Osteocyte (in vitro differentiated cells): ENCODE data around the gene NT5C2. TPM values are rescaled to one million over a fixed set of nuclear protein-coding genes. Genes with fewer than 3 reads are reported as not detected.
A peak's percentile ranks its signal among the peaks of the same experiment; 100 is the strongest.
"Not testable (repeated sequence)": the region's sequence is repeated elsewhere in the genome, so short reads cannot be mapped to it uniquely, and the experiment has no call there.

Experiments used
- DNase-seq: peaks from one replicate; pipeline ENCODE4 v3.0.0; 2021; ENCODE audit warnings: mixed read lengths; ENCODE audit not compliant: unreplicated experiment; ENCODE audit errors: extremely low spot score
- H3K27ac Mint-ChIP-seq: one replicate; pipeline ENCODE4 v1.8.0; 2021; ENCODE audit warnings: mild to moderate bottlenecking, mixed read lengths; ENCODE audit not compliant: unreplicated experiment
- H3K27me3 Mint-ChIP-seq: one replicate; pipeline ENCODE4 v1.8.0; 2021; ENCODE audit warnings: mixed read lengths; ENCODE audit not compliant: unreplicated experiment
- H3K36me3 Mint-ChIP-seq: one replicate; pipeline ENCODE4 v1.8.0; 2021; ENCODE audit warnings: mixed read lengths; ENCODE audit not compliant: unreplicated experiment
- H3K4me1 Mint-ChIP-seq: one replicate; pipeline ENCODE4 v1.8.0; 2021; ENCODE audit warnings: mixed read lengths; ENCODE audit not compliant: unreplicated experiment
- H3K4me3 Mint-ChIP-seq: one replicate; pipeline ENCODE4 v1.8.0; 2021; ENCODE audit warnings: mild to moderate bottlenecking, moderate library complexity, mixed read lengths; ENCODE audit not compliant: unreplicated experiment
- H3K9me3 Mint-ChIP-seq: one replicate; pipeline ENCODE4 v1.8.0; 2021; ENCODE audit warnings: mixed read lengths; ENCODE audit not compliant: unreplicated experiment
- CTCF ChIP-seq: fragments of 200-600 bp; sonication (generic); IDR thresholded peaks from 2 replicates; pipeline ENCODE4 v1.5.0; 2021; ENCODE audit warnings: antibody characterized with exemption, mild to moderate bottlenecking, moderate library complexity
- total RNA-seq: library from RNA; stranded (reverse); gene quantifications from 2 replicates; pipeline ENCODE4 v1.2.1, GENCODE V29; 2021

The NT5C2 gene
- total RNA-seq, 1 donor from 2014 or later = 64.0 TPM

GRCh38 chr10:103140469-103140868 lies 52.6 kb downstream of the NT5C2 start:
- Mint-ChIP-seq H3K4me3 (no peak overlapping the region), H3K36me3 (peaks cover 27% of the 10 kb centered on the region), H3K9me3 (no peaks in the 10 kb centered on the region), H3K27ac (no peak overlapping the region), H3K4me1 (peaks cover 24% of the 10 kb centered on the region), H3K27me3 (no peaks in the 10 kb centered on the region)
- DNase-seq = no peak
- no peak for TF ChIP-seq CTCF

- Mint-ChIP-seq H3K36me3 (peaks cover 29% of the 10 kb centered on the region), H3K27ac (peak overlapping the region; percentile 25), H3K4me3 (no peak overlapping the region), H3K4me1 (peaks cover 18% of the 10 kb centered on the region), H3K27me3 (no peaks in the 10 kb centered on the region), H3K9me3 (no peaks in the 10 kb centered on the region)
- no peak for TF ChIP-seq CTCF
- DNase-seq = no peak
Observed at GRCh38 chr10:103139803-103140202, 53.3 kb downstream of the NT5C2 start.

- not testable (repeated sequence) for H3K27ac Mint-ChIP-seq, DNase-seq, H3K9me3 Mint-ChIP-seq, H3K4me3 Mint-ChIP-seq, H3K27me3 Mint-ChIP-seq, H3K4me1 Mint-ChIP-seq
- H3K36me3 Mint-ChIP-seq = peaks cover 53% of the 10 kb centered on the region
Observed at GRCh38 chr10:103135168-103135567, 57.9 kb downstream of the NT5C2 start.

GRCh38 chr10:103130910-103131309 lies 62.2 kb downstream of the NT5C2 start:
- TF ChIP-seq CTCF = no peak
- no peaks in the 10 kb centered on the region for H3K9me3 Mint-ChIP-seq
- peaks cover 34% of the 10 kb centered on the region for H3K36me3 Mint-ChIP-seq
- no peak for DNase-seq
- H3K27ac Mint-ChIP-seq = peak overlapping the region; percentile 15
- H3K4me1 Mint-ChIP-seq = peaks cover 8% of the 10 kb centered on the region
- no peak overlapping the region for H3K4me3 Mint-ChIP-seq
- H3K27me3 Mint-ChIP-seq = no peaks in the 10 kb centered on the region

- not testable (repeated sequence) for H3K4me3 Mint-ChIP-seq, H3K27me3 Mint-ChIP-seq, H3K4me1 Mint-ChIP-seq, H3K9me3 Mint-ChIP-seq, H3K27ac Mint-ChIP-seq, DNase-seq
- H3K36me3 Mint-ChIP-seq = peaks cover 39% of the 10 kb centered on the region
Observed at GRCh38 chr10:103130180-103130579, 62.9 kb downstream of the NT5C2 start.

- Mint-ChIP-seq H3K4me1 (peaks cover 10% of the 10 kb centered on the region), H3K4me3 (no peak overlapping the region), H3K27ac (no peak overlapping the region), H3K36me3 (peaks cover 23% of the 10 kb centered on the region), H3K9me3 (no peaks in the 10 kb centered on the region), H3K27me3 (no peaks in the 10 kb centered on the region)
- no peak for DNase-seq
- no peak for TF ChIP-seq CTCF
Observed at GRCh38 chr10:103127241-103127640, 65.8 kb downstream of the NT5C2 start.
